ENCODE data around the gene DPYD.

Gene DPYD

DNA sequence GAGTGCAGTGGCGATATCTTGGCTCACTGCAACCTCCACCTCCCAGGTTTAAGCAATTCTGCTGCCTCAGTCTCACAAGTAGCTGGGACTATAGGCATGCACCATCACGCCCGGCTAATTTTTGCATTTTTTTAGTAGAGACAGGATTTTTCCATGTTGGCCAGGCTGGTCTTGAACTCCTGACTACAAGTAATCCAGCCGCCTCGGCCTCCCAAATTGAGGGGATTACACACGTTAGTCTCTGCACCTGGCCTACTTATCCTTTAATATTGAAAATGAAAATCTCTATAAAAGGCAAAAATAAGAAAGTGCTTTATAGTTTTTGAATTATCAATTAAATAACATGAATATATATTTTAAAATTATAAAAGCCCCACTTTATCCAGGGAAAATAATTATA, 190.6 kb downstream of the DPYD start:
- no peaks in the 10 kb centered on the region for H3K27me3 ChIP-seq (replicated peaks; ENCODE audit: insufficient read depth, low read length)
- H3K79me2 ChIP-seq (ENCODE audit: low read length), result no peaks in the 10 kb centered on the region
- DNase-seq, result no peak
- H3K4me1 ChIP-seq (ENCODE audit: low read length), result no peaks in the 10 kb centered on the region
- H2AFZ ChIP-seq (ENCODE audit: low read length), result no peak overlapping the region
- no peaks in the 10 kb centered on the region for H3K36me3 ChIP-seq (replicated peaks; ENCODE audit: insufficient read depth, low read length)
- no peak for TF ChIP-seq EZH2 (optimal IDR thresholded peaks at IDR 0.05; ENCODE audit: low read depth, low read length)
- no peak for TF ChIP-seq EZH2phosphoT487 (IDR thresholded peaks at IDR 0.05; ENCODE audit: low read length)
- TF ChIP-seq, protein P1, sequence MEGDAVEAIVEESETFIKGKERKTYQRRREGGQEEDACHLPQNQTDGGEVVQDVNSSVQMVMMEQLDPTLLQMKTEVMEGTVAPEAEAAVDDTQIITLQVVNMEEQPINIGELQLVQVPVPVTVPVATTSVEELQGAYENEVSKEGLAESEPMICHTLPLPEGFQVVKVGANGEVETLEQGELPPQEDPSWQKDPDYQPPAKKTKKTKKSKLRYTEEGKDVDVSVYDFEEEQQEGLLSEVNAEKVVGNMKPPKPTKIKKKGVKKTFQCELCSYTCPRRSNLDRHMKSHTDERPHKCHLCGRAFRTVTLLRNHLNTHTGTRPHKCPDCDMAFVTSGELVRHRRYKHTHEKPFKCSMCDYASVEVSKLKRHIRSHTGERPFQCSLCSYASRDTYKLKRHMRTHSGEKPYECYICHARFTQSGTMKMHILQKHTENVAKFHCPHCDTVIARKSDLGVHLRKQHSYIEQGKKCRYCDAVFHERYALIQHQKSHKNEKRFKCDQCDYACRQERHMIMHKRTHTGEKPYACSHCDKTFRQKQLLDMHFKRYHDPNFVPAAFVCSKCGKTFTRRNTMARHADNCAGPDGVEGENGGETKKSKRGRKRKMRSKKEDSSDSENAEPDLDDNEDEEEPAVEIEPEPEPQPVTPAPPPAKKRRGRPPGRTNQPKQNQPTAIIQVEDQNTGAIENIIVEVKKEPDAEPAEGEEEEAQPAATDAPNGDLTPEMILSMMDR (IDR thresholded peaks at IDR 0.05; ENCODE audit: low read length), result no peak
- no peaks in the 10 kb centered on the region for H3F3A ChIP-seq (ENCODE audit: insufficient read depth, low read length)
- H3K27ac ChIP-seq (ENCODE audit: low read length), result no peak overlapping the region
- H3K9ac ChIP-seq (ENCODE audit: low read length), result no peak overlapping the region
- H3K9me3 ChIP-seq (replicated peaks; ENCODE audit: insufficient read depth, low read length), result no peaks in the 10 kb centered on the region
- H3K4me2 ChIP-seq (ENCODE audit: low read depth, low read length), result no peak overlapping the region
- no peak overlapping the region for H3K4me3 ChIP-seq (ENCODE audit: low read length)
- H3K9me2 ChIP-seq (replicated peaks; ENCODE audit: insufficient read depth, low read length), result no peaks in the 10 kb centered on the region
- no peaks in the 10 kb centered on the region for H4K20me1 ChIP-seq (ENCODE audit: insufficient read depth, low read length)

DNA sequence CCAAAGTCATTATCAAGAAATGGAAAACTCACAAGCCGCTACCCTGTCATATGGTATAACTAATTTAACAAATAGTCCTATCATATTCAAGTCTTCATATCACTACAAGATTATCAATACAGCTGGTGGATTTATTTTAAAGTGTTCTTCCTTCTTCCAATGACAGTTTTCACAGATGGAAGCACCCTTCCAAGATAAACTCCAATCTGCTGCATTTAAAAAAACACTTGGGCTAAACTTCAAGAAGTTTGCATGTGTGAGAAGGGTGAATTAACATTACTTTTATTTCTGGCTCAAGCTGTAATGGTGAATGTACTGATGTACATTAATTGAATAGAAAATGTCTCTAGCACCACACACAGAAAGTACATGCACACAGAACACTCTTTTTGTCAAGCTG, 192.4 kb downstream of the DPYD start:
- TF ChIP-seq EZH2 (optimal IDR thresholded peaks at IDR 0.05; ENCODE audit: low read depth, low read length), result no peak
- TF ChIP-seq, protein P1 (IDR thresholded peaks at IDR 0.05; ENCODE audit: low read length), result no peak
- no peak for TF ChIP-seq EZH2phosphoT487 (IDR thresholded peaks at IDR 0.05; ENCODE audit: low read length)
- Histone ChIP-seq H3K4me1 (ENCODE audit: low read length) (no peaks in the 10 kb centered on the region), H3K9me2 (replicated peaks; ENCODE audit: insufficient read depth, low read length) (no peaks in the 10 kb centered on the region), H3K4me2 (ENCODE audit: low read depth, low read length) (no peak overlapping the region), H4K20me1 (ENCODE audit: insufficient read depth, low read length) (no peaks in the 10 kb centered on the region), H3K36me3 (replicated peaks; ENCODE audit: insufficient read depth, low read length) (no peaks in the 10 kb centered on the region), H3K27me3 (replicated peaks; ENCODE audit: insufficient read depth, low read length) (no peaks in the 10 kb centered on the region), H3K9me3 (replicated peaks; ENCODE audit: insufficient read depth, low read length) (no peaks in the 10 kb centered on the region), H3K4me3 (ENCODE audit: low read length) (no peak overlapping the region), H3K9ac (ENCODE audit: low read length) (no peak overlapping the region), H2AFZ (ENCODE audit: low read length) (no peak overlapping the region), H3K27ac (ENCODE audit: low read length) (no peak overlapping the region), H3F3A (ENCODE audit: insufficient read depth, low read length) (no peaks in the 10 kb centered on the region), H3K79me2 (ENCODE audit: low read length) (no peaks in the 10 kb centered on the region)
- DNase-seq, result no peak

DNA sequence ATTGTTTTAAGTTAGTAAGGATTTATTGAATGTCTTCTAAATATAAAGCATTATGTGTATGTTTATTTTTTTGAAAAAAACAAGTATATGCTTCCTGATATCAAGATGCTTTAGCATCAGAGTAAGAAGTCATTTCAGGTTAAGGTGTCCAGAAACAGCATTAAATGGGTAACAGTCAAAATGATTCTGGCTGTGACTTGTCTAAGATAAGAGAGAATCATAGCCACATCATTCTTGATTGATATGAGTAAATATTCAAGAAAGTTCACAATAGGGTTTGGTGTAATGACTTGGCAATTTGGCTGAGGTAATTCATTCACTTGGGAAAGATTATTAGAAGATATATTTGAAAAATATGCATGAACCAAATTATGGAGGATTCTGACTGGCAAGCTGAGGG, 193.8 kb downstream of the DPYD start:
- Histone ChIP-seq H3F3A (ENCODE audit: insufficient read depth, low read length) (no peaks in the 10 kb centered on the region), H3K27me3 (replicated peaks; ENCODE audit: insufficient read depth, low read length) (no peaks in the 10 kb centered on the region), H3K36me3 (replicated peaks; ENCODE audit: insufficient read depth, low read length) (no peaks in the 10 kb centered on the region), H3K79me2 (ENCODE audit: low read length) (no peaks in the 10 kb centered on the region), H3K9me3 (replicated peaks; ENCODE audit: insufficient read depth, low read length) (no peaks in the 10 kb centered on the region), H3K4me1 (ENCODE audit: low read length) (no peaks in the 10 kb centered on the region), H4K20me1 (ENCODE audit: insufficient read depth, low read length) (no peaks in the 10 kb centered on the region), H3K27ac (ENCODE audit: low read length) (no peak overlapping the region), H3K9ac (ENCODE audit: low read length) (no peak overlapping the region), H3K4me3 (ENCODE audit: low read length) (no peak overlapping the region), H2AFZ (ENCODE audit: low read length) (no peak overlapping the region), H3K9me2 (replicated peaks; ENCODE audit: insufficient read depth, low read length) (no peaks in the 10 kb centered on the region), H3K4me2 (ENCODE audit: low read depth, low read length) (no peak overlapping the region)
- no peak for DNase-seq
- TF ChIP-seq EZH2 (optimal IDR thresholded peaks at IDR 0.05; ENCODE audit: low read depth, low read length) (no peak), EZH2phosphoT487 (IDR thresholded peaks at IDR 0.05; ENCODE audit: low read length) (no peak)
- TF ChIP-seq, protein P1 (IDR thresholded peaks at IDR 0.05; ENCODE audit: low read length), result no peak
